Neural progenitor cell (in vitro differentiated cells): Measurements from ENCODE around the gene ZNF181.

Experiments used
- EZH2 ChIP-seq: fragments of 200-600 bp; sonication (generic); IDR thresholded peaks from 2 replicates; pipeline ENCODE4 v1.6.1; 2017; ENCODE audit warnings: antibody characterized with exemption, mild to moderate bottlenecking, moderate library complexity
- EZH2phosphoT487 ChIP-seq: fragments of 200-600 bp; sonication (generic); IDR thresholded peaks from 2 replicates; pipeline ENCODE4 v1.6.1; 2017; ENCODE audit warnings: antibody characterized with exemption
- TF ChIP-seq, protein P1 (sequence below): fragments of 200-600 bp; sonication (generic); IDR thresholded peaks from 2 replicates; pipeline ENCODE4 v1.5.1; 2017; ENCODE audit warnings: antibody characterized with exemption, mild to moderate bottlenecking

DNA sequence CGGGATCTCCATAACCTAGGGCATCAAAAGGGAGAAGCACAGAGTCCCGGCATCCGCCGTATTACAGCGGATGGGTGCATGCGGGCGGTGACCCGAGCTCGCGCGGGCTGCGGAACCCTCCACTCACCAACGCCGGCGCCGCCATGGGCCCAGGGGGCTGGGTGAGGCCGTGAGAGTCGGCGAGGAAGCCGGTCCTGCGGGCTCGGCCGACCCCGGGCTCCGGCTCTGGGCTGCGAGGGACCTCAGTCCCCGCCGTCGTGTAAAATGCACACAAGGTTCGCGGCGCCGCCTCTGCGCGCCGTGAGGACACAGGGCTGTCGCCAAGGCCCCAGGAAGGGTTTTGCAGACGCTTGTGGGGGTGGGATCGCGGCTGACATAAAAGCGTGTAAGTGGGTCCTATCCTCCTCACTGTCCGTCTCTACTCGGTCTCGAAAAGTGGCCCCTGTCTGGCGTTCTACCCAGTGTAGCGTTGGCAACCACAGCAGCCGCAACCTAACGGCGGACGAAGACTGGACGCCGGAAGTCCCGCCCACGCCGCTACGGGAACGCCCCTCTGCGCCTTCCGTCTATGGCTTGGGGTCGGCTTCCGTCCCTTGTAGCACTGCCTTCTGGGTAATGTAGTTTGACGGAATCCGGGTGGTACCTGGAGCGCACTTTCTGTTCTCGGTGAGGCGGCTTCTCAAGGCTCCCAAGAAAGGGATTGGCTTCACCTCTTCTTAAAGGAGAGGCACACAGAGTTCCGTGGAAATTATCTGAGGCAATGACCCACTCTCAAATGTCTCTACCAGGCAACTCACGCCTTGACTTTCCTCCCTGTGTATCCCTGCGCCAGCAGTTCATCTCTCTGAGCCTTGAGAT lies 38.9 kb downstream of the ZNF181 start, which contains the start of gene ZNF599:
- TF ChIP-seq, protein P1, sequence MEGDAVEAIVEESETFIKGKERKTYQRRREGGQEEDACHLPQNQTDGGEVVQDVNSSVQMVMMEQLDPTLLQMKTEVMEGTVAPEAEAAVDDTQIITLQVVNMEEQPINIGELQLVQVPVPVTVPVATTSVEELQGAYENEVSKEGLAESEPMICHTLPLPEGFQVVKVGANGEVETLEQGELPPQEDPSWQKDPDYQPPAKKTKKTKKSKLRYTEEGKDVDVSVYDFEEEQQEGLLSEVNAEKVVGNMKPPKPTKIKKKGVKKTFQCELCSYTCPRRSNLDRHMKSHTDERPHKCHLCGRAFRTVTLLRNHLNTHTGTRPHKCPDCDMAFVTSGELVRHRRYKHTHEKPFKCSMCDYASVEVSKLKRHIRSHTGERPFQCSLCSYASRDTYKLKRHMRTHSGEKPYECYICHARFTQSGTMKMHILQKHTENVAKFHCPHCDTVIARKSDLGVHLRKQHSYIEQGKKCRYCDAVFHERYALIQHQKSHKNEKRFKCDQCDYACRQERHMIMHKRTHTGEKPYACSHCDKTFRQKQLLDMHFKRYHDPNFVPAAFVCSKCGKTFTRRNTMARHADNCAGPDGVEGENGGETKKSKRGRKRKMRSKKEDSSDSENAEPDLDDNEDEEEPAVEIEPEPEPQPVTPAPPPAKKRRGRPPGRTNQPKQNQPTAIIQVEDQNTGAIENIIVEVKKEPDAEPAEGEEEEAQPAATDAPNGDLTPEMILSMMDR = no peak
- no peak for TF ChIP-seq EZH2
- no peak for TF ChIP-seq EZH2phosphoT487
